Activated T-helper 2 cell treated with anti-CD3 and anti-CD28 coated beads, Interferon-gamma antibody, Interleukin-2, Interleukin-4, amounts not matched to agents 10 μg/mL and 5 μg/mL and 100 μg/mL, durations not matched to agents 14 hours and 24 hours and 36 hours (primary cell): Measurements from ENCODE around the gene OLFML2A. TPM values are rescaled to one million over a fixed set of nuclear protein-coding genes. Genes with fewer than 3 reads are reported as not detected.

Experiments used
- DNase-seq: peaks from one replicate; pipeline ENCODE4 v3.0.0; 2021; ENCODE audit warnings: low spot score
- H3K27ac Mint-ChIP-seq: one replicate; pipeline ENCODE4 v1.8.0; 2021; ENCODE audit warnings: mixed read lengths
- H3K27me3 Mint-ChIP-seq: one replicate; pipeline ENCODE4 v1.8.0; 2021; ENCODE audit warnings: low read depth, mixed read lengths
- H3K36me3 Mint-ChIP-seq: one replicate; pipeline ENCODE4 v1.8.0; 2021; ENCODE audit warnings: low read depth, mixed read lengths
- H3K4me1 Mint-ChIP-seq: one replicate; pipeline ENCODE4 v1.8.0; 2021; ENCODE audit warnings: low read depth, mixed read lengths
- H3K4me3 Mint-ChIP-seq: one replicate; pipeline ENCODE4 v1.8.0; 2021; ENCODE audit warnings: low read depth, mild to moderate bottlenecking, moderate library complexity, mixed read lengths
- H3K9me3 Mint-ChIP-seq: one replicate; pipeline ENCODE4 v1.8.0; 2021; ENCODE audit warnings: mixed read lengths
- intact Hi-C: fragments of 100-400 bp; cut with micrococcal nuclease; formaldehyde crosslinking; loops from one replicate; pipeline ENCODE4 v1.15.1; 2023
- total RNA-seq: library from RNA; stranded (reverse); gene quantifications from 2 replicates; pipeline ENCODE4 v1.2.3, GENCODE V29; 2022

OLFML2A gene
- total RNA-seq, 1 donor from 2014 or later: not detected

DNA sequence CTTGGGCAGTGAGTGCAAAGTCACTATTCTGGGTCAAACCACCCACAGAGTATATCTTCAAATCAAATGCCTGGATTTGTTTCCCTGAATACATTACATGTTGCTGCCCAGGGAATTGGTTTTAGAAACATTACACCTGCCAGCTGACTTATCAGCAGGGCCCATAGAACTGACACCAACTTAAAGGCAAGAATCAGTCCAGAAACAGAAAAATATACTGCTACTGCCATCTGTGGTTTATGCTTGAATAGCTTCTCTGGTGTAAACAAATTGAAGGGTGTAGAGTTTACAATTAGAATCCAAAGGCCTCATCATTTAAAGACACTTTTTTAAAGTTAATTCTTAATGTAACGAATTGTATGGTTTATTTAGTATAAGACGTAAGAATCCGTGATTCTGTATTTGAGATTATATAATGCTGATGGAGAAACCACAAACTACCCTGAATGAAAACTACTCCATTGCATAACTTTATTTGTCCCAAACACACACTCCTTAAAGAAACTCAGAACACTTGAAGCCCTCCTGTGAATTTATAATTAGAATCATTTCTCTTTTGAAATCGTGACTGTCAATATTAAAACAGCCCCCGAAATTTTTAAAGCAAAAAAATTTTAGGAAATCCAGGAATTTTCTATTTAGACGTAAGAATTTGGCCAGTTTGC lies 12.0 kb upstream of the OLFML2A start:
- Mint-ChIP-seq H3K4me3 (no peak overlapping the region), H3K36me3 (no peaks in the 10 kb centered on the region), H3K27me3 (peaks cover 74% of the 10 kb centered on the region), H3K9me3 (no peaks in the 10 kb centered on the region), H3K27ac (no peak overlapping the region), H3K4me1 (peaks cover 7% of the 10 kb centered on the region)
- no peak for DNase-seq
- intact Hi-C loops: no loop called here

DNA sequence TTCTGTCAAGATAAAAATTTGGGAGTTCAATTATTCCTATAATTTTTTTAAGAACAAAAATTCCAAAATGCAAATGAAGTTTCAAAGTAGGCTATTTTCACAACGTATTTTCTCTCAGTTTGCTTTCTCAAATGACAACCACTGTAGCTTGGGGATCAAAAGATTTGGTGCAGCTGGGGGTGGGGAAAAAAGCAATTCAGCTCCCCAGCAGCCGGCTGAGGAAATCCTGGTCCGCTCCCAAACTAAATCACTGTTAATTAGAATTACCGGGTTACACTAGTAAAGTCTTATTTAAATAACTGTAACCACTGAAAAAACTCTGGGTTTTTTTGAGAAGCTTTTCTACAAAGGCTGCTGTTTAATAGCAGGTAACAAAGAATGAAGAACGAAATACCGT lies 11.5 kb upstream of the OLFML2A start:
- intact Hi-C loops: no loop called here
- peaks cover 78% of the 10 kb centered on the region for H3K27me3 Mint-ChIP-seq
- DNase-seq: no peak
- H3K36me3 Mint-ChIP-seq: no peaks in the 10 kb centered on the region
- no peak overlapping the region for H3K27ac Mint-ChIP-seq
- peaks cover 10% of the 10 kb centered on the region for H3K4me1 Mint-ChIP-seq
- no peak overlapping the region for H3K4me3 Mint-ChIP-seq
- no peaks in the 10 kb centered on the region for H3K9me3 Mint-ChIP-seq

DNA sequence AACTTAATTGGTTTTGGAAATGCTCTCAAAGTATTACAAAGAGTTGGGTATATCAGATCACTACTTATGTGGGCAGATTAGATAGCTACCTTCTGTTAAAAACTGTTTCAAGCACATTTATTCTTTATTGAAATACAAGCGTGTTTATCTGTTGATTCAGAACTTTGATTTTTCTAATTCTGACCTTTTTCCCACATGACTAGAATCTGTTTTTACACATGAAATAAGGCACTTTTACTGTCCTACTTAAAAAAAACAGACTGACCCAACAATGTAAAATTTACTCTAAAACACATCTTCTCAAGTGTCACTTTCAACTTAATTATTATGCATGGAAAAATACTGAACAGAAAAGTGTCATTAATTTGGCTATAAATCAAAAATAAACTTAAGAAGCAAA lies 10.6 kb upstream of the OLFML2A start:
- DNase-seq: no peak
- Mint-ChIP-seq H3K36me3 (no peaks in the 10 kb centered on the region), H3K27me3 (peaks cover 71% of the 10 kb centered on the region), H3K27ac (no peak overlapping the region), H3K4me1 (peaks cover 10% of the 10 kb centered on the region), H3K4me3 (no peak overlapping the region), H3K9me3 (no peaks in the 10 kb centered on the region)
- intact Hi-C loops: no loop called here

DNA sequence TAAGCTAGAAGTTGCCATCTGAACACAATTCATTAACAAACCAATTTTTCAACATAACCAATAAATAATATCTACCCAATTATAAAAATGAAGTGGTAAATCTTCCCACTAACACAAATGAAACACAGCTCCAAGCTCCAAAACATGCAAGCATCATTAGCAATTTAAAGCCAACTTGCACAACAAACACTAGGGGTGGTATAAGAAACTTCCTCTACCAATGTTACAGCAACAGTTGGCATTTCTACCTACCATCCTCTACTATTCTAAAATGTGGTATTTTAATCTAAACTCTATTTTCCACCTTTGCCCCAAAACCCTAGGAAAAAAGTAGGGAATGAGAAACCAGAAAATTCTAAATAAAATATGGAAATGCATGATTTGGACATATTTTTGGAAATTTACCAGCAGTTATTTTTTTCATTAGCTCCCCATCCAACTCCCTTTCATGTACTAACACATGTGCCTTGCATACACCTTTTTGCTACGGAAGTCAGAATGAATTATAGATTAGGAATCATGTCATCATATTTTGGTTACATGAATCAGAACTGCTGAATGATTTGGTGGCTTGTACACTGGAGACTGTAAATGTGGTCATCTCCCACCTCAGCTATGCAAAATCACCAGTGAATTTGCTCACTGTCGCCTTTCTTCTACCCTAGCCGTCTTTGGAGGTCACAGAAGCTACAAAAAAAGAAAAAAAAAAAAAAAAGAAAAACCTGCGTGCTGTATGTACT lies 9.9 kb upstream of the OLFML2A start:
- H3K36me3 Mint-ChIP-seq: no peaks in the 10 kb centered on the region
- H3K4me3 Mint-ChIP-seq: no peak overlapping the region
- intact Hi-C loops: no loop called here
- H3K9me3 Mint-ChIP-seq: no peaks in the 10 kb centered on the region
- peaks cover 12% of the 10 kb centered on the region for H3K4me1 Mint-ChIP-seq
- peaks cover 65% of the 10 kb centered on the region for H3K27me3 Mint-ChIP-seq
- DNase-seq: no peak
- no peak overlapping the region for H3K27ac Mint-ChIP-seq

DNA sequence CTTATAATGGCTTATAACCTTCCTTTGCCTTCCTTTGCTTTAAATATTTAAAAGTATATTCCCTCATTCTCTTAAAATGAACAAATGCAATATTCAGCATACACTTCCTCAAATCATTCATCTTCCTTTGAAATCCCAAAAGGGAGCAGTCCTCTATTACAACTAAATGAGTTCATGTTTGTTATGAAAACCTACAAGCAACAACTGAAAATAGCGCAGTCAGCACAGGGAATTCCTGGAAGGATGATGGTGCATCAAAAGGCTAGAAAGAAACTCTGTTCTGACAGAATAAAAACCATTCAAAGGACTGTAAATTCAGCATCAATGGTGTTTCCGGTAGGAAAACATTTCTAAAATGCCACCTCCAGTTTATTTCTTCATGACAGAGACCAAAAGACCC lies 9.1 kb upstream of the OLFML2A start:
- no peak overlapping the region for H3K27ac Mint-ChIP-seq
- intact Hi-C loops: no loop called here
- H3K4me1 Mint-ChIP-seq: peaks cover 17% of the 10 kb centered on the region
- H3K27me3 Mint-ChIP-seq: peaks cover 64% of the 10 kb centered on the region
- no peaks in the 10 kb centered on the region for H3K36me3 Mint-ChIP-seq
- DNase-seq: no peak
- H3K4me3 Mint-ChIP-seq: no peak overlapping the region
- H3K9me3 Mint-ChIP-seq: no peaks in the 10 kb centered on the region

DNA sequence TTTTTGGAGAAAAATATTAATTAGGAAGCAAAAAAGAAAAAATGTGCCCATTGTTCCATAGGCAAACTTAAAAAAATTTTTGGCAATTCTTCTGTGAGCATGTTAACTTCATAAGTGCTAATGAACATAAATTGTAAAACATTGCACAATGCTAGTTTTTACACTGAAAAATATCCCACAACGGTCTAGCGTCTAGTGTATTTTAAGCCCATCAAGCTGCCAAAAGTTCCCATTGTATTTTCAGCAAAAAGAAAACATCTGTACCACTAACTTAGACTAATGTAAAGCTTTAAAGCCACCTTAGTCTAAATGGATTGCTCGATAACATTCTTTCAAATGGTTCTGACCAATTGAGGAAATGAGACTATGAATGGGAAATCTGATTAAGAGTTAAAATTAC lies 8.6 kb upstream of the OLFML2A start:
- intact Hi-C loops: no loop called here
- Mint-ChIP-seq H3K4me3 (no peak overlapping the region), H3K9me3 (no peaks in the 10 kb centered on the region), H3K27me3 (peaks cover 59% of the 10 kb centered on the region), H3K4me1 (peaks cover 17% of the 10 kb centered on the region), H3K36me3 (no peaks in the 10 kb centered on the region), H3K27ac (no peak overlapping the region)
- DNase-seq: no peak

DNA sequence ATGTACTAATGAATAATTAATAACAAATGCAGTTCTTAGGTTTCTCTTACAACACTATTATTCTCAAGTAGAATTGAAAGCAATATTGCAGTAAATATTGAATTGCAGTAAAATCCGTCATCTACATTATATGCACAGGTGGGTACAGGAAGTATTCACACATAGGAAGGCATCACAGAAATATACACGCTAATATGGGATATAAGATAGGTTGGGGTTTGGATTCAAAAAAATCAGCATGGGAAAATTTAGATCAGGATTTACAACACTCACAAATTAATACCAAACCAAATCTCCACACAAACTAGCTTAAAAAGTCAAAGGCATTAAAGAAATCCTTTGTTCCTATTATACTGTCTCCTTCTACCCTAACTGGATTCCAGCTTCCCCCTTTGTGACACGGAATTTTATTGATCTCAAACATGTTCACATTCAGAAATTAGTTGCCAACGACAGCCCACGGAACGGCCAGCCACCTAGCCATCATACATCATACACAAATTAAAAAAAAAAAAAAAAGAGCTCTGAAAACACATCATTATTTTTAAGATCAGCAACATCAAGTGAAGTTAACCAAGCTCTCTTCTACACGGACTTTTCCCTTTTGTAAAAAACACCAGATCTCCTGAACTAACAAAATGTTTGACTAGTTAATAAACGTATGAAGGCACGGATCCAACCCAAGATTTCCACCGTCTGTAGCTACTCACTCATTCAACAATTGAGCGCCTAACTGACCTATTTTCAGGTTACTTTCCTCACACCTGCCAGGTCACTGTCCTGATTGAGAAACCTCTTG lies 8.0 kb upstream of the OLFML2A start:
- intact Hi-C loops: no loop called here
- Mint-ChIP-seq H3K4me3 (peak overlapping the region; percentile 87), H3K27me3 (peaks cover 61% of the 10 kb centered on the region), H3K9me3 (no peaks in the 10 kb centered on the region), H3K4me1 (peaks cover 22% of the 10 kb centered on the region), H3K27ac (no peak overlapping the region), H3K36me3 (no peaks in the 10 kb centered on the region)
- no peak for DNase-seq

DNA sequence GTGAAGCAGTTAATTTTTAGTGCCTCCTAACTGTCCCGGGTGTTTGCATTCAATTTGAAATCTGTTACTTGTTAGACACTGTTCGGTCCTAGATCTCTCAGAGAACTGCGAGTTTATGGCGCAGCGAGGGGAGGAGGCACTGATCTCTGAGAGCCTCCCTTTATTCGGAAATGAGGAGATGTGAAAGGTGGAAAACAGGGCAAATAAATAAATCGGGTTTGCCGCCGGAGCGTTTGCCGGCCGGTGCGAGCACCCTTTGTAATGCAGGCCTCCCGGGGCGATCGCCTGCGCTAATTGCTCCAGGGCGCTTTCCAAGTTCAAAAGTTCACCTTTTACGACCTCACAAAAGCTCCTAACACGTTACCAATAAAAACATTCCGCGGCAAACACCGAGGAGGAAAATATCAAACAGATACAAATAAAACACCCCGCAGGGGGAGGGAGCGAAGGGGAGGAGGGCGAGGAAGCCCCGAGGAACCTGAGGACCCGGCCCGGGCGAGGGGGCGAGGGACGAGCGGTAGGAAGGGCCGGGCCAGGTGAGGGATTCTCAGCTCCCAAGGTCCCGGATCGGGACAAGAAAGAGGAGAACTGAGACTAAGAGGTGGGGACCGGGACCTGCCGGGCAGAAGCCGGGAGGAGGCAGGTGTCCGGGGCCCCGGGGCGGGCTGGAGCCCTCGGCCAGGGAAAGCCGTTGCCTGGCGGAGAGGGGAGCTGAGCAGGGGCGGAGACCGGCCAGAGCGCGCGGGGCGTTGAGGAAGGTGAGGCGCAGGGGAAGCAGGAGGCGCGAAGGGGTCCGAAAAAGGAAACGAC lies 7.2 kb upstream of the OLFML2A start:
- intact Hi-C loops: loop anchor here (5.0 to 10.0 kb wide), 2 partner anchors 112 to 475 kb away; partner anchors contain the start of gene HSPA5

DNA sequence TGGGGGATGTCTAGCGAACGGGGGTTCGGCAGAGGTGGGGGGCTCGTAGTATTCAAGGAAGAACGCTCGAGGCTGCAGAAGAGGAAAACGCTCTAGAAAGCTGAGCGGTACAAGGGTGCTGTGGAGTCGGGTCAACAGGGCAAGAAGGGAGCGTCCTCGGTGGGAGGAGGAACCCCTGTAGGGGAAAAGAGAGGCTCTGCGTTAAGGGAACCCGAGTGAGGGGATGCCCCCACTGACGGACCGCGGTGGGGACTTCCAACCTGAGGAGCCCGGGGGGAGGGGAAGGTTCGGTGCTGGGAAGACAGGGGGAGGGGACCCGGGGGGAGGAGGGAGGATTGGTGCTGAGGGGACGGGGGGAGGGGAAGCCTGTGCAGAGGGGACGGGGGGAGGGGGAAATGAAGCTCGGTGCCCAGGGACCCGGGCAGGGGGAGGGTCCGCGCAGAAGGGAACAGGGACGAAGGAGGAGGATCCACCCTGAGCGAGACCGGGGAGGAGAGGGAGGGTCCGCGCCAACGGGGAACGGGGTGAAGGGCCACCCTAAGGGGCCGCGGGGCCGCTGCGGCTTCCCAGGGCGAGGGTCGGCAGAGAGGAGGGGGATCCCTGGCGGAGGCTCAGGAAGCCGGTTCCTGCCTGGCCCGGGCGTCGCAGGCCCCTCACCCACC lies 6.4 kb upstream of the OLFML2A start:
- intact Hi-C loops: loop anchor here (5.0 to 10.0 kb wide), 2 partner anchors 113 to 474 kb away; partner anchors contain the start of gene HSPA5
- H3K36me3 Mint-ChIP-seq: no peaks in the 10 kb centered on the region
- peaks cover 54% of the 10 kb centered on the region for H3K27me3 Mint-ChIP-seq
- peaks cover 30% of the 10 kb centered on the region for H3K4me1 Mint-ChIP-seq
- no peak for DNase-seq
- H3K9me3 Mint-ChIP-seq: no peaks in the 10 kb centered on the region
- H3K27ac Mint-ChIP-seq: peak overlapping the region; percentile 69
- H3K4me3 Mint-ChIP-seq: peak overlapping the region; percentile 87

More for the DNA sequence above, 7.2 kb upstream of the OLFML2A start:
- Mint-ChIP-seq H3K27me3 (peaks cover 56% of the 10 kb centered on the region), H3K4me1 (peaks cover 30% of the 10 kb centered on the region), H3K27ac (peak overlapping the region; percentile 69), H3K9me3 (no peaks in the 10 kb centered on the region), H3K4me3 (peak overlapping the region; percentile 87), H3K36me3 (no peaks in the 10 kb centered on the region)
- no peak for DNase-seq

DNA sequence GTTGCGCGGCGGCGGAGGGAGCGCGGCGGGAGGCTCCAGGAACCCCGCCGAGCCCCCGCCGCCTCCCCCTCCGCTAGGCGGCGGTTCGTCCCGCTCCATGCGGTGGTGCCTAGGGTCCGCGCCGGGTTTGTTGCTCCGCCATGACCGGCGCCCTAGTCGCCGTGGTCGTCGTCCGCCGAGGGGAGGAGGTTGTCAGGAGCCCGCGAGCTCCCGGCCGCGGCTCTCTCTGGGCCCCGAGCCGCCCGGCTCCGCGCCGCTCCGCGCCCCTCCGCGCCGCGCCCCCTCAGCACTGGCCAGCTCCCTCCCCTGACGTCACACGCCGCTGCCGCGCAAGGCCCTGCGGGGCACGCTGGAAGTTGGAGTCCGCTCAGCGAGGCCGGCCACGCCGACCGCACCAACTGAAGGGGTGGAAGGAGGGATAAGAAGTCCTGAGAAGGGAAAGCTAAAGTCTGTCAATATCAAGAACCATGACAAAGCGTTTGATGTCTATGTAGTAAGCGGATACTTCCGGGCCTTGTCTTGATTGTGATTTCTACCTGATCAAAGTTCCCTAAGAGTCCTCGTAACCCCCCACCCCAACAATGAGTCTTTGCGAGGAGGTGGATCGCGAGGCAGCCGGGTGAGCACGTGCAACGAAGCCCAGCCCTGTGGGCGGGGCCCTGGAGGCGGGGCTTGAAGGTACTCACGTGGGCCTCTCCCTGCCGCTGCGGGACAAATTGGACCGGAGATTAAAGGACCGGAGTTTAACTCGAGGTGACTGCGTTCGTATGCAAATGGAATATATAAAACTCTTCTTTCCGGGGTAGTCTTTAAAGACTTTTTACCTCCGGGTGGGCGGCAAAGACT lies 5.7 kb upstream of the OLFML2A start, which contains the start of gene NR6A1:
TSS of gene NR6A1 (minus strand) at position 291 of the 846 bp plus-strand sequence.
- peaks cover 57% of the 10 kb centered on the region for H3K27me3 Mint-ChIP-seq

More for the DNA sequence above, 5.7 kb upstream of the OLFML2A start, which contains the start of gene NR6A1:
- DNase-seq: peak; percentile 92
- Mint-ChIP-seq H3K9me3 (no peaks in the 10 kb centered on the region), H3K36me3 (no peaks in the 10 kb centered on the region), H3K4me1 (peaks cover 31% of the 10 kb centered on the region), H3K27ac (peak within 1 kb of the TSS; percentile 76), H3K4me3 (peak within 1 kb of the TSS; percentile 87)
- intact Hi-C loops: loop anchor here (5.0 to 10.0 kb wide), 2 partner anchors 114 to 474 kb away; partner anchors contain the start of gene HSPA5
